ENCODE measurements around the gene DYRK1A.
A peak's percentile ranks its signal among the peaks of the same experiment; 100 is the strongest.

Gene DYRK1A

DNA sequence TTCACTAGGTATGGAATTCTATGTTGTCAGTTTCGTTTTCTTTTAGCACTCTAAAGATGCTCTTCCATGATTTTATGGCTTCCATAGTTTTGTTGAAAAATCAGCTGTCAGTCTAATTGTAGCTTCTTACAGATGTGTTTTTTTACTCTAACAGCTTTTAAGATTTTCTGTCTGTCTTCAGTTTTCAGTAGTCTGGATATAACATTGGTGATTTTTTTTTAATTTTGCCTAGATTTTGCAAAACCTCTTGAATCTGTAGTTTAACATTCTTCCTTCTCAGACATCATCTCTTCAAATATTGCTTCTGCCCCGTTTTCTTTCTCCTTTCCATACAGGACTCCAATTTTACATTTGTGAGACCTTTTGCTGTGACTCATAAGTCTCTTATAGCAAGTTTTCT, 17.9 kb upstream of the DYRK1A start:
- peaks cover 4% of the 10 kb centered on the region for H3K36me3 Mint-ChIP-seq (ENCODE audit: low read depth)
- no peaks in the 10 kb centered on the region for H3K4me1 Mint-ChIP-seq (ENCODE audit: low read depth)
- H3K27me3 Mint-ChIP-seq (ENCODE audit: low read depth), result peaks cover 18% of the 10 kb centered on the region
- H3K9me3 Mint-ChIP-seq, result peaks cover 44% of the 10 kb centered on the region
- no peak overlapping the region for H3K4me3 Mint-ChIP-seq
- no peak overlapping the region for H3K27ac Mint-ChIP-seq

DNA sequence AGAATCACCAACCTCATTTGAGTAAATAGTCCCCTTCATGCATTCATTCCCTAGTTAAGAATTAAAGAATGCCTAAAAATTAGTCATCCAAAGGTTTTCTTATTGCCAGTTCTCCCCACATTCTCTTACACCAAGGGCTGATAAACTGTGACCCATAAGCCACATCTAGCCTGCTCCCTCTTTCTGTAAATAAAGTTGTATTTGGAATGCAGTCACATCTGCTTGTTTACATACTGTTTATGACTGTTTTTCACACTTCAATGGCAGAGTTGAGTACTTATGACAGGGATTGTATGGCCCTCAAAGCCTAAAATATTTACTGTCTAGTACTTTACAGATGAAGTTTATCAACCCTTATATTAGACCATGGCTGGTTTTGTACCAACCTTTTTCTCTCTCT, 16.1 kb upstream of the DYRK1A start:
- no peaks in the 10 kb centered on the region for H3K4me1 Mint-ChIP-seq (ENCODE audit: low read depth)
- H3K36me3 Mint-ChIP-seq (ENCODE audit: low read depth), result peaks cover 4% of the 10 kb centered on the region
- peaks cover 44% of the 10 kb centered on the region for H3K9me3 Mint-ChIP-seq
- H3K27me3 Mint-ChIP-seq (ENCODE audit: low read depth), result peaks cover 27% of the 10 kb centered on the region
- no peak overlapping the region for H3K4me3 Mint-ChIP-seq
- no peak overlapping the region for H3K27ac Mint-ChIP-seq

DNA sequence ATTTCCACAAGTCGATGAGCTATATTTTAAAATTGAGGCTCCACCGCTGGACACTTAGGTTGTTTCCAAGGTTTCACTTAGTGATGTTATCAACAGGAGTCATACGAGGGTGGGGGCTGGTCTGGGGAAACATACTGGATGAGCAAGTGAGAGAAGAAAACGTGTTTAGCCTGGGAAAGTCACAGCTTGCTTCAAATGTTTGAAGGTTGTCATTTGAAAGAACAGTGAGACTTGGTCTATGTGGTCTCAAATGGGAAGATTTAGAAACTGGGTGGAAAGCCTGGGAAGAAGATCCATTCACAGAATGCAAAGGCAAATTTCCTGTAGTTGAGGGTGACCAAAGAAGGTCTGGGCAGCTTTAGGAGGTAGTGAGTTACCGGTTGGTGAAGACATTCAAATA, 9.9 kb upstream of the DYRK1A start:
- Mint-ChIP-seq H3K9me3 (peaks cover 1% of the 10 kb centered on the region), H3K27ac (no peak overlapping the region), H3K4me1 (ENCODE audit: low read depth) (peaks cover 9% of the 10 kb centered on the region), H3K4me3 (no peak overlapping the region), H3K27me3 (ENCODE audit: low read depth) (peaks cover 13% of the 10 kb centered on the region), H3K36me3 (ENCODE audit: low read depth) (no peaks in the 10 kb centered on the region)

DNA sequence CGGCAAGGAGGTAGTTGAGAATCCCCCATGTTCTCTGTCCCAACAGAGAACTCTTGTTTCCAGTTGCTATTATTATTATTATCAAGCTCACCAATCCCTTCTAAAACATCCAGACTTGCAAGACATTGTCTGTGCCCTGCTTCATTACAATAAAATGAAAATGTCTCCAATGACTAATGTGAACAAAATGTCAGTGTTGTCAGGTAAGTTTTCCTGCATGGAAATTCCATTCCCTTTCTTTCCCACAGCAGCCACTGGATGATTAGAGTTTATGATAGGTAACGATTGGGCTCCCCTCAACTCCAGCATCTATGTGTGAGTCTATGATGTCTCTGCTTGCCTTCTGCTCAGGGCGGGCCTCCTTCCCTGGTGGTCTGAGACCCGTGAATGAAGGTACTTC, 8.9 kb upstream of the DYRK1A start:
- H3K27me3 Mint-ChIP-seq (ENCODE audit: low read depth), result peaks cover 13% of the 10 kb centered on the region
- H3K27ac Mint-ChIP-seq, result no peak overlapping the region
- H3K4me3 Mint-ChIP-seq, result no peak overlapping the region
- H3K4me1 Mint-ChIP-seq (ENCODE audit: low read depth), result peaks cover 9% of the 10 kb centered on the region
- no peaks in the 10 kb centered on the region for H3K9me3 Mint-ChIP-seq
- H3K36me3 Mint-ChIP-seq (ENCODE audit: low read depth), result no peaks in the 10 kb centered on the region

DNA sequence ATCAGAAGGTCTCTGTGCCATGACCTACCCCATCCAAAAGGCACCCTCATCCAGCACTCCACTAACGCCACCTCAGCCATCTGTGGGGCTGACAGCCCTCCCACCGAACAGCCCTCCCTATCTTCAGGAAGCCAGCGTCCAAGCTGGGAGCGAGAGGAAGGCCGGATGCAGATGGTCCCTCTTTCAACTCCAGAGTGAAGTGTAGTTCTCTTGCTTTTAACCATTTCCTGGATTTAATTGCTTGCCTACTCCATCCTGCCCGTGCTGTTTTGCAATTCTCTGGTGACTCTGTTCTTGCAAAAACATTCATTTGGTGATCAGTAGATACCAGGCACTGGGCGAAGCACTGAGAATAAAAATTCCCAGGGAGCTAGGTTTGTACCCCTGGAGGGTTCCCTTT, 8.2 kb upstream of the DYRK1A start:
- Mint-ChIP-seq H3K27ac (no peak overlapping the region), H3K9me3 (no peaks in the 10 kb centered on the region), H3K4me1 (ENCODE audit: low read depth) (peaks cover 9% of the 10 kb centered on the region), H3K27me3 (ENCODE audit: low read depth) (peaks cover 11% of the 10 kb centered on the region), H3K36me3 (ENCODE audit: low read depth) (no peaks in the 10 kb centered on the region), H3K4me3 (no peak overlapping the region)

DNA sequence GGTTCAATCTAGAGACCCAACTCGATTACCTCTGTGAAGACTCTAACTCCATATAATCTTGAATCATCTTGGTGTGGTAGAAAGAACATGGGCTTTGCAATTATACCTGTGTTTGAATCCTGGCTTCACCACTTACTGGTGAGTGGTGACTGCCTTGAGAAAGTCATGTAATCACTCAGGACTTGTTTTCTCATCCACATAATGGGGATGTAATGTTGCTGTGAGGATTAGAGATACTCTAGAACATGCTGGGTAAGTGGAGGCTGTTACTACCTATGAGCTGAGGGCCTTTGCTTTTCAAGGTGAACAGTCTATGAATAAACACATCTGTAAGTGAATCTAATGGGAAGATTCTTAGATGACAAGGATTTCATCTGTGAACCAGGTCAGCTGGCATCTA, 2.6 kb upstream of the DYRK1A start:
- Mint-ChIP-seq H3K27ac (no peak overlapping the region), H3K36me3 (ENCODE audit: low read depth) (no peaks in the 10 kb centered on the region), H3K4me3 (peak overlapping the region; percentile 34), H3K4me1 (ENCODE audit: low read depth) (peaks cover 23% of the 10 kb centered on the region), H3K27me3 (ENCODE audit: low read depth) (no peaks in the 10 kb centered on the region), H3K9me3 (no peaks in the 10 kb centered on the region)

DNA sequence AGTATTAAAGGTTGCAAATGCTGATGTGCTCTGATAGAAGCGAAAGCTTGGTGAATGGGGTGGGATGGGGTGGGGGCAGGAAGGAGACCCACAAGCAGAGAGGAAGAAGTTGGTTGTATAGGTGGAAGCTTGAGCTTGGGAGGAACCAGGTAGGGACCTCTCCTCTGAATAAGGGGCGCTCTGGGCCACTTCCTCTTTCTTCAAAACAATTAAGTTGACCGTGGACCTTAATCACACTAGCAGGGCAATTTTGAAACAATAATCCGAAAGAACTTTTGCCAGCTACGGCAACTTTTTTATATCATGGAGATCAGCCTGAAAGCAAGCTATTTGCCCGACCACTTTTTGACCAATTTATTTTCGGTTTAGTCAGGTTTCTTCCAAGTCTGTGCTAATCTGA, 1.9 kb upstream of the DYRK1A start:
- H3K27me3 Mint-ChIP-seq (ENCODE audit: low read depth), result no peaks in the 10 kb centered on the region
- H3K27ac Mint-ChIP-seq, result no peak overlapping the region
- no peaks in the 10 kb centered on the region for H3K9me3 Mint-ChIP-seq
- H3K4me1 Mint-ChIP-seq (ENCODE audit: low read depth), result peaks cover 30% of the 10 kb centered on the region
- no peak overlapping the region for H3K4me3 Mint-ChIP-seq
- H3K36me3 Mint-ChIP-seq (ENCODE audit: low read depth), result no peaks in the 10 kb centered on the region

DNA sequence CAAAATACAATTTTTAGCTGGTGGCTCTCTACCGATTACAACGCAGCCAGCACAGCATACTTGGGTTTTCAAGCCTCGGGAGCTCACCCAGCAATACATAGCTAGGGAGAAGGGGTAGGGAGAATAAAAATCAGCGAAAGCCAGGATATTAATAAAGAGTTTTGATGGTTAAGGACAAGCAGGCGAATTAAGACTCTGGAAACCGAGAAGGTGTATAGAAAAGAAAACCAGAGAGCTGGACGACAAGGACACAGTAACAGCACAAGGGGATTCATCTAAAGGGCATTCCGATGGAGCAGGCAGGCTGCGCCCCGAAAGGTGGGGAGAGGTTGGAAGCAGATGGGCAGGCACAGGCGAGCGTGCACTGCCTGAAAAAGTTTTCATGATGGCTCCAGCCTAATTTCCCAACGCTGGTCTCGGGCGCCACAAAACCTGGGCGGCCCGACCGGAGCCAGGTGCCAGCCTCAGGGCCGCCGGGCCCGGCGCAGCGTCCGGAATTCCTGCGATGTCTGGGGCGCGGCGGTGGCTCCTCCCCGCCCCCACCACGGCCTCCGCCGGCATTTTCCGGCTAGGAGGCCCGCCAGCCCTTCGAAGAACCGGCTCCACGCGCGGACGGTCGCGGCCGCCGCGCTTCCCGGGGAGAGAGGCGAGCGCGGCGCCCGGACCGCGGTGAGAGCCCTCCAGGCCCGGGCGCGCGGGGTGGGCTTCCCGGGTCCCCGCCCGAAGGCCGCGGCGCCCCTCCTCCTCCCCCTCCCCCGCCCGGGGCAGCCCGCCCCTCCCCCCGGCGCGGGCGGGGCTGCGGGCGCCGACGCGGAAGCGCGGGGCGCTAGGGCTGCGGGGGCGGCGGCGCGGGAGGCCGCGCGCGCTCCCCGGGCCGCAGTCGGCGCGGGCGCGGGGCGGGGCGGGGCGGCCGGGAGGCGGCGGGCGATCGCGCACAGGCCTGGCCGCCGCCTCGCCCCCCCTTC, 774 bp upstream of the DYRK1A start:
- Mint-ChIP-seq H3K9me3 (no peaks in the 10 kb centered on the region), H3K4me3 (peak overlapping the region; percentile 96), H3K4me1 (ENCODE audit: low read depth) (peaks cover 41% of the 10 kb centered on the region), H3K27ac (peak overlapping the region; percentile 99), H3K27me3 (ENCODE audit: low read depth) (no peaks in the 10 kb centered on the region), H3K36me3 (ENCODE audit: low read depth) (no peaks in the 10 kb centered on the region)

DNA sequence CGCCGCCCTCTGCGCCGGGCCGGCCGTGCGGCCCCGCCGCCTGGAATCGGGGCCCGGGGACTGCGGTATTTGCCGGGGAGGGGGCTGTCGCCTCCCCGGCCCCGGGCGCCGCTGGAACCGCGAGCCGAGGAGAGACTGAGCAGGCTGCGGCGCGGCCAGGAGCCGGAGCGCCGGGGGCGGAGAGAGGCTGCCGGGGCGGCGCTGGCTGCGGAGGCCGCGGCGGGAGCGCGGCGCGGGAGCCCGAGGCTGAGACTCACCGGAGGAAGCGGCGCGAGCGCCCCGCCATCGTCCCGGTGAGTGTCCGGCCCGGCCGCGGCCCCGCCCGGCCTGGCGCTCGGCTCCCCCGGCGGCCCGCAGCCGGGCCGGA, 746 bp downstream of the DYRK1A start:
- peaks cover 46% of the 10 kb centered on the region for H3K4me1 Mint-ChIP-seq (ENCODE audit: low read depth)
- H3K27ac Mint-ChIP-seq, result no peak overlapping the region
- H3K4me3 Mint-ChIP-seq, result no peak overlapping the region
- no peaks in the 10 kb centered on the region for H3K27me3 Mint-ChIP-seq (ENCODE audit: low read depth)
- no peaks in the 10 kb centered on the region for H3K36me3 Mint-ChIP-seq (ENCODE audit: low read depth)
- H3K9me3 Mint-ChIP-seq, result no peaks in the 10 kb centered on the region

DNA sequence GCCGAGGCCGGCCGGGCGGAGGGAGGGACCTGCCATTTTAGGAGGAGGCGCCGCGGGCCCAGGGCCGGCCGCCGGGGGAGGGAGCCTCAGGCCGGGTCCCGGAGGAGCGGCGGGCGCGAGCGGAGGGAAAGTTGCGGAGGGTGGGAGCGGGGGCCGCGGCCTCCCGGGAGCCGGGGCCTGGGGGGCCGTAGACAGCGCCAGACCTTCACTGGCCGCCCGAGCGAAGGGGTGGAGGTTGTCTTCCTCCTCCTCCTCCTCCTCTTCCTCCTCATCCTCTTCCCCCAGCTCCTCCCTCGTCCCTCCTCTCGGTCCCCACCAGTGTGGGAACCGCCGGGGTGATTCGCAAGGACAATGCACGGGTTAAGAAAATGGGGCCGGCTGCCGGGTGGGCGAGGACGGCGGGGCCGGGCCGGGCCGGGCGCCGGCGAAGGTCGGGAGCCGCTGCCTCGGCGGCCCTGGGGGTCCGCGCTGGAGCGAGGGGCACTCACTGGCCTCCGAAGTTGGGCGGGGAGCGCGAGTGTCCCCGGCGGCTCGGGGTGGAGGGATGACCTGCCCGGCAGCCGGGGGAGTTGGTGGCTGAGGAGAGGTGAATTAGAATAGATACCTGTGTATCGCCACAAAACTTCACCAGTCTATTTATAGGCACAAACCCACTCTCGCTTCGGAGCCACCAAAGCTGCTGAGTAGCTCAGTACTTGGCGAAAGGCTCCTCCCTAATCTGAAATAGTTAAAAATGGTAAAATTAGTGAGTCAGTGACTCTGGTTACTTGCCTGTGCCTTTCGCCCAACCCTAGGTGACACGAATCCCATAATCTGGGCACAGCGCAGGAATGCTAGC, 1.3 kb downstream of the DYRK1A start:
- Mint-ChIP-seq H3K27ac (peak overlapping the region; percentile 83), H3K27me3 (ENCODE audit: low read depth) (no peaks in the 10 kb centered on the region), H3K4me1 (ENCODE audit: low read depth) (peaks cover 51% of the 10 kb centered on the region), H3K9me3 (no peaks in the 10 kb centered on the region), H3K4me3 (peak overlapping the region; percentile 88), H3K36me3 (ENCODE audit: low read depth) (no peaks in the 10 kb centered on the region)

DNA sequence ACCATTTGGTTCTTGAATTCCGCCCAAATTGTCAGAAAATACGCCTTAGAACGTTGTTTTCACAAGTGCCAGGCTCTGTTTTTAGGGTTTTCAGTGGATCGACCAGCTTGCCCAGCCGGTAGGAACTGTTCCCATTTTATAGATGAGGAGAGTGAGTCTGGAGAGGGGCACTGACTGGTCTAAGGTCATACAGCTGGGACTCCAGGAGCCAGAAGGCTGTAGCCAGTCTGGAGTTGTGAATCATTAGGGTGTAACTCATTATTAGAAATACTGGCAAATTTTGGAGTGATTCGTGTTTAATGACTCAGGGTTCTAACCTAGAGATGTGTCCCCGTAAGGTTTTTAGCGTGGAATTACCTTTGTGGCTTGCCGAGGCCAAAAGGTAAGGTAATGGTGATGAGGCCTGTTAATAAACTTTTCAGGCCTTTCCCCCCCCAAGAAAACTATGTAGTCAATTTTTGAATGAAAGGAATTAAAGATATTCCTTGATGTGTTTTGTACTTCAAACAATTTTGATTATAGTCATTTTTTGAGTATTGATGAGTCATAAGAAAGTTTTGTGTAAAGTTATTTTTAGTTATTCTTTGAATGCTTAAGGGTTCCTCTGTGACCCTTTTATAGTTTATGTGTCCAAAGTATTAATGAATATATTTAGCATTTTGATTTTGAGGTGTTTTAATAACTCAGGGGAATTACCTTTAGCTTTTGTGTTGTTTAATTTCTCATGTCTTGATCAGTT, 2.1 kb downstream of the DYRK1A start:
- Mint-ChIP-seq H3K27ac (peak overlapping the region; percentile 83), H3K4me1 (ENCODE audit: low read depth) (peaks cover 58% of the 10 kb centered on the region), H3K36me3 (ENCODE audit: low read depth) (no peaks in the 10 kb centered on the region), H3K27me3 (ENCODE audit: low read depth) (no peaks in the 10 kb centered on the region), H3K4me3 (peak overlapping the region; percentile 88), H3K9me3 (no peaks in the 10 kb centered on the region)

DNA sequence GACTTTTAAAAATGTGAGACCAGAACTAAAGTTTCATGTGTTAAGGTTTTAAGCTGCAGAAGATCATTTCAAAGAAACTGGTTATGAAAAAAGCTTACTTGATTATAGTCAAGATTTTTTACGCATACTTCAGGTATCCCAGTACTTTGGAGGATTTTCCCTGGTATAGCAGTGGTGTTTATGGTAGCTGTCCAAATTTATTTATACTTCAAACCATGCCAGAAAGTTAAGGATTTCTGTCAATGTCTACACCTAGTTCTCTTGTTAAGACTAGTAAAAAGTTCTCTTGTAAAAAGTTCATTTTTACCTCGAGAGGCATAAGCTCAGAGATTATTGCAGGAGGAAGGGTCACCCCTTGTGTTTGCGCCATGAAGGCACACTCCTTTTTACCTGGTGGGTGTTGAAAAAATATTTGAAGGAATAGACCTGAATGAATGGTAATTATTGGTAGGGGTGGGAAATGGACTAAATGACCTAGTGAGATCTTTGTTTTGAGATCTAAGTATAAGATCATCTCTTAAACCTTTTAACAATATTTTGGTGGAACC, 2.8 kb downstream of the DYRK1A start:
- H3K27me3 Mint-ChIP-seq (ENCODE audit: low read depth), result no peaks in the 10 kb centered on the region
- H3K4me3 Mint-ChIP-seq, result peak overlapping the region; percentile 88
- H3K9me3 Mint-ChIP-seq, result no peaks in the 10 kb centered on the region
- peaks cover 56% of the 10 kb centered on the region for H3K4me1 Mint-ChIP-seq (ENCODE audit: low read depth)
- H3K36me3 Mint-ChIP-seq (ENCODE audit: low read depth), result no peaks in the 10 kb centered on the region
- H3K27ac Mint-ChIP-seq, result peak overlapping the region; percentile 83

DNA sequence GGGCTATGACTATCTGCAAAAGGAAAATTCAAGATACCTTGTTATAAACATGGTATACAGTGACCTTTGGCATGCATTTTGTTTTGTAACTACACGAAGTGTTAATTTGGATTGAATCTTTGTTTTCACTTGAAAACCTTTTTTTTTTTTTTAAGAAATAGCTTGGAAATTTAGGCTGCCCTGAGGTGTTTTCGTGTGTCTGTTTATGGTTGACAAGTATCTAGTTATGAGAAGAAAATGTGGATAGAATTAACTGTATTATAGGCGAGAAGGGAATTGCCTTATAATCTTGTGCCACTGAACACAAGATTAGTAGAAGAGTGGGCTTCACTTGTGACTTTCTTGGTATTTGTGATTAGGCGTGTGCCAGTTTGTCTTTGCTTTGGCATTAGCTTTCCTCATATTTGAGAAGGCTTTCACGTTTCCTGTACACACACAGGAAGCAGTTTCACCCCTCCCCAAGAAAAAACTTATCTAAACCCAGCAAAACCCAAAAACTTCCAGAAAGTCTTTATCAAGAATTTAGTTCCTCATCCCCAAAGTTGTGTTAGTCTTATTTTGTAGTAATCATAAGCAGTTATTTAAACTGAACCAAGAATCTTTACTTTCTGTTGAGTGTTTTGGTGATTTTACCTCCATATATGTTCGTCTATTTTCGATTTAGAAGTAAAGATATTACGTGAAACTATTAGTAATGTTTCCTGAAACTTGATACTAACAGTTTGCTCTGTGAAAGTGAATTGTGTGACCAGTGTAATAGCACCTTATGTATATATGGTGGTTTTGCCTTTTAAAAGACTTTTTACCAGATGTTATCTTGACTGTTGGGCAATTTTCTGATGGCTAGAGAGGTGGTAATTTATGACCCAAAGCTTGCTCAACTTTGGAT, 3.8 kb downstream of the DYRK1A start:
- Mint-ChIP-seq H3K27me3 (ENCODE audit: low read depth) (no peaks in the 10 kb centered on the region), H3K36me3 (ENCODE audit: low read depth) (no peaks in the 10 kb centered on the region), H3K4me1 (ENCODE audit: low read depth) (peaks cover 56% of the 10 kb centered on the region), H3K27ac (peak overlapping the region; percentile 83), H3K9me3 (no peaks in the 10 kb centered on the region), H3K4me3 (peak overlapping the region; percentile 88)
